Gastroesophageal sphincter (tissue), 3 donors: ENCODE results near the gene RNU5B-1.

Experiments used
- POLR2A ChIP-seq, 2 donors: fragments of 450-650 bp; IDR thresholded peaks; one replicate each; pipeline ENCODE4 v1.6.1; 2017; ENCODE audit warnings: antibody characterized with exemption in 2 of 2, mild to moderate bottlenecking in 2 of 2, moderate library complexity in 1 of 2
- POLR2AphosphoS5 ChIP-seq: sonication (generic); formaldehyde crosslinking; IDR thresholded peaks from one replicate; pipeline ENCODE4 v1.6.1; 2017; ENCODE audit warnings: antibody characterized with exemption
- TF ChIP-seq, protein P1 (sequence below), 4 experiments: fragments of 200-600 bp in 2 of 4; fragments of 450-650 bp in 2 of 4; sonication (generic) in 1 of 4; IDR thresholded peaks; one replicate each; pipeline ENCODE4 v1.5.1; 2017 to 2019; ENCODE audit warnings: antibody characterized with exemption in 4 of 4, mild to moderate bottlenecking in 2 of 4, moderate library complexity in 2 of 4

DNA sequence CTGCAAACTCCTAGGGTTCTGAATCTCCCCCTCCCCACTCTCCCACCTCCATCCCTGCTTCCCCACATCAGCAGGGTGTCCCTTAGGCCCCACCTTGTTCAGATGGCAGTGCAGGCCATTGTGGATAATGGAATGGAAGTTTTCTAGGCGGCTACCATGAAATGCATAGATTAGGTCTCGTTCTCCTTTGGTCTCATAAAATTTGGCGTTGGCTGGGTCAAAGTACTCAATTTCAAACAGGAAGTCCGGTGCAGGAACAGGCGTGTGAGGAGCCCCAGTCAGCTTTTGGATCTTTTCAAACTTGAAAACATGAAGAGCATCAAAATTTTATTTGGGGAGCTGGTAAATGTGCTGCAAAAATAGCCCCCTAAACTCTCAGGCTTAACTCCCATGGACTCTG is 38.0 kb upstream of the RNU5B-1 start:
- TF ChIP-seq POLR2AphosphoS5 (no peak), POLR2A (IDR thresholded peaks at IDR 0.05) (no peak)
- TF ChIP-seq, protein P1, sequence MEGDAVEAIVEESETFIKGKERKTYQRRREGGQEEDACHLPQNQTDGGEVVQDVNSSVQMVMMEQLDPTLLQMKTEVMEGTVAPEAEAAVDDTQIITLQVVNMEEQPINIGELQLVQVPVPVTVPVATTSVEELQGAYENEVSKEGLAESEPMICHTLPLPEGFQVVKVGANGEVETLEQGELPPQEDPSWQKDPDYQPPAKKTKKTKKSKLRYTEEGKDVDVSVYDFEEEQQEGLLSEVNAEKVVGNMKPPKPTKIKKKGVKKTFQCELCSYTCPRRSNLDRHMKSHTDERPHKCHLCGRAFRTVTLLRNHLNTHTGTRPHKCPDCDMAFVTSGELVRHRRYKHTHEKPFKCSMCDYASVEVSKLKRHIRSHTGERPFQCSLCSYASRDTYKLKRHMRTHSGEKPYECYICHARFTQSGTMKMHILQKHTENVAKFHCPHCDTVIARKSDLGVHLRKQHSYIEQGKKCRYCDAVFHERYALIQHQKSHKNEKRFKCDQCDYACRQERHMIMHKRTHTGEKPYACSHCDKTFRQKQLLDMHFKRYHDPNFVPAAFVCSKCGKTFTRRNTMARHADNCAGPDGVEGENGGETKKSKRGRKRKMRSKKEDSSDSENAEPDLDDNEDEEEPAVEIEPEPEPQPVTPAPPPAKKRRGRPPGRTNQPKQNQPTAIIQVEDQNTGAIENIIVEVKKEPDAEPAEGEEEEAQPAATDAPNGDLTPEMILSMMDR (IDR thresholded peaks at IDR 0.05): no peak
